Measurements from ENCODE around the gene MT1E.

- TF ChIP-seq CTCF (conservative IDR thresholded peaks at IDR 0.05) (no peak), ZFX (IDR thresholded peaks at IDR 0.05) (no peak)
Observed at GRCh38 chr16:56669840-56670619, 44.4 kb downstream of the MT1E start.

Measured in C4-2B (cell line).